ENCODE measurements around the gene RNF157. TPM values are rescaled to one million over a fixed set of nuclear protein-coding genes. Genes with fewer than 3 reads are reported as not detected.

RNF157 gene
- total and polyA plus RNA-seq, 9 donors, result 1.3 to 4.3 (median 2.5) TPM

DNA sequence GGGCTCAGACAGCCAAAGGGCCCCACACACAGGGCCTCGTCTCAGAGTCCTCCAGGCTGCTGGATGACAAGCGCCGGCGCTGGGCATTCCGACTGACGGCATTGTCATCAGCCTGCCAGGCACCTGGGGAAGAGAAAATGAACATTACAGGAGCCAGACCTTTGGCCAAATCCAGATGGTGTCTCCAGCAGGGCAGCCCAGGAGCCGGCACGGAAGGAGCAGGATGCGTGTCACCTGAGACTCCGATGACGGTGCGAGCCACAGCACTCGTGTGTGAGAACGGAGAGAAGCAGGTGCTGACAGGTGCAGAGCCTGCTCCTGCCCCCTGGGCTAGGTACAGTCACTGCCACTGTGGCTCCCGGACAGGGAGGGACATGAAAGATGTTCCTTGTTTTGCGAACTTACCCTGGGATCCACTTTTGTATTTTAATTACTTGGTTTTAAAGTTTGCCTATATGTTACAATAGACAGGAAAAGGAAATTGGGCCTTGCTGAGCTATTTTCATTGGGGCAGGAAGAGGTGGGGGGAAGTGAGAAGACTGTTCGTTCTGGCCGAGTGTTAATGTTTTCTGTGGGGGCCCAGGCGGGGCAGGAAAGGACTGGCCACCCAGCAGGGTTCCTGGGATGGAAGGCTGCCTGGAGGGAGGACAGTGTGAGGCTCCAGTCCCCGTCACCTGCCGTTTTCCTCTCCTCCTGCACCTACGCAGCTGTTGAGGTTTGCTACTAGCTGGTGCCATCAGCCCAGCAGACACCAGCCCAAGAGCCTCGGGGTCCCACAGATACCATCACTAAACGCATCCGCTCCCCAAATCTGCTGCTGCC, 94.9 kb downstream of the RNF157 start:
- H3K9me3 ChIP-seq, result no peaks in the 10 kb centered on the region
- DNase-seq, result no peak
- H3K4me1 ChIP-seq (ENCODE audit: insufficient read depth), result peaks cover 2% of the 10 kb centered on the region
- H3K27me3 ChIP-seq, result no peaks in the 10 kb centered on the region
- 84 to 86% (median 84%) methylated on average over 25 of the region's 25 CpGs for WGBS, 3 donors
- no peak overlapping the region for H3K27ac ChIP-seq
- TF ChIP-seq, protein P1, sequence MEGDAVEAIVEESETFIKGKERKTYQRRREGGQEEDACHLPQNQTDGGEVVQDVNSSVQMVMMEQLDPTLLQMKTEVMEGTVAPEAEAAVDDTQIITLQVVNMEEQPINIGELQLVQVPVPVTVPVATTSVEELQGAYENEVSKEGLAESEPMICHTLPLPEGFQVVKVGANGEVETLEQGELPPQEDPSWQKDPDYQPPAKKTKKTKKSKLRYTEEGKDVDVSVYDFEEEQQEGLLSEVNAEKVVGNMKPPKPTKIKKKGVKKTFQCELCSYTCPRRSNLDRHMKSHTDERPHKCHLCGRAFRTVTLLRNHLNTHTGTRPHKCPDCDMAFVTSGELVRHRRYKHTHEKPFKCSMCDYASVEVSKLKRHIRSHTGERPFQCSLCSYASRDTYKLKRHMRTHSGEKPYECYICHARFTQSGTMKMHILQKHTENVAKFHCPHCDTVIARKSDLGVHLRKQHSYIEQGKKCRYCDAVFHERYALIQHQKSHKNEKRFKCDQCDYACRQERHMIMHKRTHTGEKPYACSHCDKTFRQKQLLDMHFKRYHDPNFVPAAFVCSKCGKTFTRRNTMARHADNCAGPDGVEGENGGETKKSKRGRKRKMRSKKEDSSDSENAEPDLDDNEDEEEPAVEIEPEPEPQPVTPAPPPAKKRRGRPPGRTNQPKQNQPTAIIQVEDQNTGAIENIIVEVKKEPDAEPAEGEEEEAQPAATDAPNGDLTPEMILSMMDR (IDR thresholded peaks at IDR 0.05), result no peak
- TF ChIP-seq POLR2A (IDR thresholded peaks at IDR 0.05), result no peak
- TF ChIP-seq EP300 (IDR thresholded peaks at IDR 0.05), result no peak
- intact Hi-C loops (cut with DNase I), result no loop called here
- H3K4me3 ChIP-seq, result no peak overlapping the region
- no peaks in the 10 kb centered on the region for H3K36me3 ChIP-seq

DNA sequence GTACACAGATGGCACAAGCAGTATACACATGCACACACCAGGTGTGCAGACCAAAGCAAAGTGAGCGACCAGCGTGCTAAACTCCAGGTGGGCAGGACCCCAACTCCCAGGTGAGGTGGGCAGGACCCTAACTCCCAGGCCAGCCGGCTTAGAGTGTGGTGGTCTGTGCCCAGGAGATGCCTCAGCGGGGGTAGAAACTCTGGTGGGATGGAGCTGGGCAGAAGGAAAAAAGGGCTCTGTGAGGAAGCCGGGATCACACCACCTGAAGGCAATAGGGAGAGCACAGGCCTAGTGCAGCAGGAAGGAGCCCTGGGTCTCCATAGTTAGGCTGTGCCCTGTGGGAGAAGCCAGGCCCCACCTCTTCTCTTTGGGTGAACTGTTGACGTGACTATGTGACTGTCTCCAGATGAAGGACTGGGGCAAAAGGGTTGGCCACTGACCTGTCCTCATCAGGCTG, 97.7 kb downstream of the RNF157 start:
- no peaks in the 10 kb centered on the region for H3K36me3 ChIP-seq
- no peak overlapping the region for H3K27ac ChIP-seq
- peak in 1 of 5 donors; percentile 13 for DNase-seq
- H3K9me3 ChIP-seq, result no peaks in the 10 kb centered on the region
- H3K4me1 ChIP-seq (ENCODE audit: insufficient read depth), result peaks cover 4% of the 10 kb centered on the region
- intact Hi-C loops (cut with DNase I), result no loop called here
- peaks cover under 1% of the 10 kb centered on the region for H3K27me3 ChIP-seq
- WGBS, 3 donors, result 94 to 97% (median 94%) methylated on average over 6 of the region's 6 CpGs
- H3K4me3 ChIP-seq, result no peak overlapping the region
- TF ChIP-seq POLR2A (IDR thresholded peaks at IDR 0.05) (no peak), EP300 (IDR thresholded peaks at IDR 0.05) (no peak)
- TF ChIP-seq, protein P1 (IDR thresholded peaks at IDR 0.05), result no peak

DNA sequence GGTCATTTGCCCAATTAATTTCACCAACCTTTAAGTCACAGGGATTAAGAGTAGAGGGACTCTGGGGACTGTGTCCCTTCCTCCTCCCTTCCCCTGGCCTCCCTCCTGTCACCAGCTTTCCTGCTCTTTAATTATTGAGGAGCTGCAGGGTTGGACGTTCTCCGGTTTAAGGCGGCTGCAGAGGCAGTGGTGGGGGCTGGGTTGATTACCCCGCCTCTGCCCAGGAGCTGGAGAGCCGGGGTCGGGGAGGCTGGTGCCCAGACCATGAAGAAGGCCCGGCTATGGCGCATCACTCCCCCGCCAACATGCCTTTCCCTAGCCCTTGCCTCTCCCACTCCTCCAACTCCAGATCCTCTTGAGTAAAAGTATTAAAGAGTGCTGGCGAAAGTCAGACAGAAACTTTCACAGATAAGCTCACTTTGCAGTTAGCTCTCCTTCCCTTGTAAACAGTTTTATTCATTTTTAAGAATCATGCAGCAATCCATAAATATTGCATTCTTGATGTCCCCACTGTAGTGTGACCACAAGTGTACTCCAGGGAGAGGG, 98.2 kb downstream of the RNF157 start:
- H3K27ac ChIP-seq, result no peak overlapping the region
- H3K27me3 ChIP-seq, result peaks cover 2% of the 10 kb centered on the region
- no peak for DNase-seq
- peaks cover 4% of the 10 kb centered on the region for H3K4me1 ChIP-seq (ENCODE audit: insufficient read depth)
- no peaks in the 10 kb centered on the region for H3K9me3 ChIP-seq
- WGBS, 3 donors, result 51 to 62% (median 56%) methylated on average over 10 of the region's 10 CpGs
- no peak for TF ChIP-seq POLR2A (IDR thresholded peaks at IDR 0.05)
- TF ChIP-seq EP300 (IDR thresholded peaks at IDR 0.05), result no peak
- TF ChIP-seq, protein P1 (IDR thresholded peaks at IDR 0.05), result no peak
- intact Hi-C loops (cut with DNase I), result no loop called here
- no peaks in the 10 kb centered on the region for H3K36me3 ChIP-seq
- H3K4me3 ChIP-seq, result no peak overlapping the region

DNA sequence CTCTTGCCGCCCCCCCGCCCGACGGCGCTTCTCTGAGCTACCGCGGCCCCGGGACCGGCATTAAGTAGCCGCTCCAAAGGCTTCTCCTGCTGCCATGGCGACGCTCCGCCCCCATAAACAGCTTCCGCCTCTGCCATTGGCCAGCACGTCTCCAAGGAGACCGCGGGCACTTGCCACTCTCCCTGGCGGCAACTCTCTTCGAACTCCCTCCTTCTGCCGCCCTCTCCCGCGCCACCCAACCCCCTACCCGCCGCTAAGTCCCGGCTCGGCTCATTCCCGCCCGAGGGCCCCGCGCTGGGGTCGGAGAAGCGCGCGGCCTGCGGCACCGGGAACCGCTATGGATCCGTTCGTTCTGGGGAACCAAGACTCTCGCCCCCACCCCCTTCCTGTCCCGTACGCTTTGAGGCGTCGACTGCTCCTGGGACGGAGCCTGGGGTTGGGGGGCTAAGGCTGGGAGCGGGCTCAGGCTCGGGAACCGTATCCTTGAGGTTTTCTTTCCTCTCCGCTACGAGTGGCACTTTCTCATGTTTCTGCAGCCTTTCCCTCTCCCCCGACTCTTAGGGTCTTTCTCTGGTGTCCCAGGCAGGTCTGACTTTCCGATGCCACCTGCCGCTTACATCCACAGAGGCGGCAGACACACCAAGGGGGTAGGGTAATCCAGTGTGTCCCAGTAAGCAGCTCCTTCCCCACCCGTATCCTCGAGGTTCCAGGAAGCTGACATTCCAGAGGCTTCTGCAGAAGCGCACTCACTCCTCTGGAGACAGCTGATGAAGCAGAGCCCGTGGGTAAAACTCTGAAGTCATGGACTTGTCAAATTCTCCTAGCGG, 98.9 kb downstream of the RNF157 start, which contains the start of gene FOXJ1:
TSS of gene FOXJ1 (minus strand) at position 34 of the 827 bp plus-strand sequence. CDS start 850 bp downstream, outside the sequence.
- DNase-seq, result peak; percentile 80 to 93 (median 89)
- H3K9me3 ChIP-seq, result no peaks in the 10 kb centered on the region
- intact Hi-C loops (cut with DNase I), result no loop called here
- TF ChIP-seq POLR2A (IDR thresholded peaks at IDR 0.05) (no peak), EP300 (IDR thresholded peaks at IDR 0.05) (no peak)
- TF ChIP-seq, protein P1 (IDR thresholded peaks at IDR 0.05), result no peak
- H3K4me3 ChIP-seq, result peak within 1 kb of the TSS; percentile 36
- no peak within 1 kb of the TSS for H3K27ac ChIP-seq
- H3K36me3 ChIP-seq, result no peaks in the 10 kb centered on the region
- H3K4me1 ChIP-seq (ENCODE audit: insufficient read depth), result peaks cover 4% of the 10 kb centered on the region
- 3 to 4% (median 4%) methylated on average over 56 to 59 of the region's 59 CpGs for WGBS, 3 donors
- peaks cover 2% of the 10 kb centered on the region for H3K27me3 ChIP-seq

Data from ovary (tissue), 9 donors.